Left lung (tissue), 14 donors: Measurements from ENCODE around the gene NHS. TPM values are rescaled to one million over a fixed set of nuclear protein-coding genes. Genes with fewer than 3 reads are reported as not detected.

Source experiments
- ATAC-seq: fragments of 200-7000 bp; cut with Tn5 transposase; one replicate; pipeline ENCODE4 v1.9.1; 2020; ENCODE audit warnings: moderate library complexity
- DNase-seq, 4 donors: peaks; one replicate each; pipeline ENCODE4 v3.0.0-alpha.2; 2013 to 2020
- H3K27ac ChIP-seq, 2 donors: fragments of 200-600 bp; sonication (generic) in 1 of 2; one replicate each; pipeline versions ENCODE4 v1.5.0 to v1.8.0; 2020 to 2021
- H3K27me3 ChIP-seq, 2 donors: fragments of 200-600 bp; sonication (generic) in 1 of 2; one replicate each; pipeline versions ENCODE4 v1.5.0 to v1.8.0; 2020 to 2021
- H3K36me3 ChIP-seq, 2 donors: fragments of 200-600 bp; sonication (generic) in 1 of 2; one replicate each; pipeline versions ENCODE4 v1.5.0 to v1.8.0; 2020 to 2021
- H3K4me1 ChIP-seq, 2 donors: fragments of 200-600 bp; one replicate each; pipeline ENCODE4 v1.8.0; 2021
- H3K4me3 ChIP-seq, 2 donors: fragments of 200-600 bp; sonication (generic) in 1 of 2; one replicate each; pipeline versions ENCODE4 v1.5.0 to v1.8.0; 2020 to 2021; ENCODE audit warnings: mild to moderate bottlenecking in 1 of 2
- H3K9me3 ChIP-seq, 2 donors: fragments of 200-600 bp; sonication (generic) in 1 of 2; one replicate each; pipeline versions ENCODE4 v1.5.0 to v1.8.0; 2020 to 2021
- CTCF ChIP-seq, 2 donors: fragments of 200-600 bp; sonication (generic) in 1 of 2; IDR thresholded peaks; one replicate each; pipeline versions ENCODE4 v1.5.0 to v1.8.0; 2021; ENCODE audit warnings: antibody characterized with exemption in 2 of 2
- intact Hi-C, 2 donors: fragments of 100-400 bp; cut with DNase I; formaldehyde crosslinking; loops; one replicate each; pipeline versions ENCODE4 v1.11.2 to v1.14.2; 2022
- long read RNA-seq, 12 donors: library from polyadenylated mRNA in 2 of 12; unstranded in 2 of 12; transcript quantifications; one replicate each; pipeline ENCODE4 v2.0.0 and lab custom pipeline, GENCODE V29; 2019 to 2026
- polyA plus RNA-seq, 6 donors: library from polyadenylated mRNA; unstranded; fragments of 120-200 nt; gene quantifications; one replicate each; pipeline ENCODE4 v1.2.1, GENCODE V29; 2013; ENCODE audit not compliant: insufficient read length in 6 of 6
- total RNA-seq, 2 donors: library from RNA; stranded (reverse); fragmentation: NEBNext Ultra II Directional; extraction: Animal tissue kit (Norgen Biotek cat#: 25700); gene quantifications; one replicate each; pipeline ENCODE4 v1.2.1, GENCODE V29; 2021
- donor health status: DM: no; HTN: yes; CAD: no.
- donor health status: DM: no; HTN: no; CAD: no.

NHS gene
- total RNA-seq = 1 to 10 TPM; 1.4 to 2.0 TPM
- 1 to 10 TPM; 6.2 to 8.3 (median 7.1) TPM for polyA plus RNA-seq
- long read RNA-seq, donor 1 = 0 reads
- long read RNA-seq, donor 2 = 0 reads
- long read RNA-seq, donor 3 = 0 reads
- long read RNA-seq, donor 4 = 0 reads
- long read RNA-seq, donor 5 = 0 reads
- long read RNA-seq, donor 6 = 0 reads
- long read RNA-seq, donor 7 = 0 reads
- long read RNA-seq, donor 8 = 0 reads
- long read RNA-seq, donor 9 = 0 reads
- long read RNA-seq, donor 10 = 0 reads
- long read RNA-seq, donor 11 = 0 reads
- long read RNA-seq, donor 12, full-length matches to known transcripts = 1 of 1 reads
- long read RNA-seq, donor 12, partial matches to known transcripts = 0 of 1 reads
- long read RNA-seq, donor 12, other reads (novel, unspliced or antisense) = 0 of 1 reads

GRCh38 chrX:17374619-17375366 is at the start of gene NHS:
TSS of gene NHS (plus strand) at chrX:17375200. CDS start at chrX:17375758, 558 bp downstream.
- Histone ChIP-seq H3K4me3 (peak within 1 kb of the TSS; percentile 22 to 27), H3K4me1 (no peaks in the 10 kb centered on the region), H3K27me3 (peaks cover 7 to 51% of the 10 kb centered on the region in 2 donors), H3K9me3 (no peaks in the 10 kb centered on the region), H3K27ac (peak within 1 kb of the TSS in 1 of 2 donors; percentile 26), H3K36me3 (no peaks in the 10 kb centered on the region)
- ATAC-seq (peak; percentile 86), DNase-seq (peak; percentile 36 to 72 (median 54))
- intact Hi-C loops = no loop called here
- peak in 1 of 2 donors; percentile 24 for TF ChIP-seq CTCF (IDR thresholded peaks at IDR 0.05)

- DNase-seq = no peak
- Histone ChIP-seq H3K9me3 (no peaks in the 10 kb centered on the region), H3K27ac (no peak overlapping the region), H3K4me1 (no peaks in the 10 kb centered on the region), H3K36me3 (no peaks in the 10 kb centered on the region), H3K27me3 (no peaks in the 10 kb centered on the region), H3K4me3 (no peak overlapping the region)
- no peak for ATAC-seq
- TF ChIP-seq CTCF (IDR thresholded peaks at IDR 0.05) = no peak
- intact Hi-C loops = no loop called here
Observed at GRCh38 chrX:17328837-17329236, 46.2 kb upstream of the NHS start.

- no peak overlapping the region for H3K4me3 ChIP-seq
- DNase-seq = no peak
- no peaks in the 10 kb centered on the region for H3K27me3 ChIP-seq
- intact Hi-C loops = no loop called here
- no peak overlapping the region for H3K27ac ChIP-seq
- H3K9me3 ChIP-seq = no peaks in the 10 kb centered on the region
- ATAC-seq = no peak
- H3K4me1 ChIP-seq = no peaks in the 10 kb centered on the region
- TF ChIP-seq CTCF (IDR thresholded peaks at IDR 0.05) = no peak
- no peaks in the 10 kb centered on the region for H3K36me3 ChIP-seq
Observed at GRCh38 chrX:17336377-17336776, 38.6 kb upstream of the NHS start.

GRCh38 chrX:17355976-17356375 is 19.0 kb upstream of the NHS start:
- TF ChIP-seq CTCF (IDR thresholded peaks at IDR 0.05) = no peak
- ATAC-seq = no peak

GRCh38 chrX:17359500-17359899 is 15.5 kb upstream of the NHS start:
- no peaks in the 10 kb centered on the region for H3K4me1 ChIP-seq
- no peaks in the 10 kb centered on the region for H3K36me3 ChIP-seq
- H3K4me3 ChIP-seq = no peak overlapping the region
- DNase-seq (no peak), ATAC-seq (no peak)
- no peaks in the 10 kb centered on the region for H3K9me3 ChIP-seq
- intact Hi-C loops = no loop called here
- no peak for TF ChIP-seq CTCF (IDR thresholded peaks at IDR 0.05)
- H3K27ac ChIP-seq = no peak overlapping the region
- H3K27me3 ChIP-seq = no peaks in the 10 kb centered on the region

More at GRCh38 chrX:17355976-17356375, 19.0 kb upstream of the NHS start:
- H3K4me1 ChIP-seq = no peaks in the 10 kb centered on the region
- no peak overlapping the region for H3K4me3 ChIP-seq
- H3K27me3 ChIP-seq = no peaks in the 10 kb centered on the region
- intact Hi-C loops = no loop called here
- no peak for DNase-seq
- no peaks in the 10 kb centered on the region for H3K36me3 ChIP-seq
- no peak overlapping the region for H3K27ac ChIP-seq
- H3K9me3 ChIP-seq = no peaks in the 10 kb centered on the region
